Measurements from ENCODE around the gene FBXL7.

Gene FBXL7

DNA sequence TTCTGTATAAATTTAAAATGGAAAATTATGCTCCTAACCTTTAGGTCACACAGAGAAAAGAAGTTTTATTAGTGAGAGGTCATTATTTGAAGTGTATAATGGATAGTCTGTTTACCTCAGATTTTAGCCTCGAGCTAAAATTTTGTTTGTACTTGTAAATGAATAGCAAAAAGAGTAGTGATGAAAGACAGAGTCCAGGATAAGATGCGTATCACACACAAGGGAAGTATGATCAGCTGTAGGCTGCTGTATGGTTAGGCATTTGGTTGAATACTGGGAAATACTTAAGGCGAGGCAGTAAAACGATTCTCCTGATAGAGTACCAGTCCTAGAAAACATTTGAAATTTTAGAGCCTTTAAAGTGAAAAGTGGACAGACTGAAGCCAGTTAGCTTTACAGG lies 92.7 kb downstream of the FBXL7 start:
- no peaks in the 10 kb centered on the region for H3K36me3 ChIP-seq (replicated peaks)
- no peak overlapping the region for H3K4me3 ChIP-seq (ENCODE audit: low read depth, low read length)
- no peak for TF ChIP-seq CTCF (IDR thresholded peaks at IDR 0.05; ENCODE audit: low read depth, low read length, missing control alignments)
- no peaks in the 10 kb centered on the region for H3K27me3 ChIP-seq (replicated peaks)
- DNase-seq: no peak
- no peak overlapping the region for H3K27ac ChIP-seq
- in situ Hi-C loops (cut with HindIII; ENCODE audit: low pct_ligation_motif_present, low sequenced_read_pairs): no loop called here

DNA sequence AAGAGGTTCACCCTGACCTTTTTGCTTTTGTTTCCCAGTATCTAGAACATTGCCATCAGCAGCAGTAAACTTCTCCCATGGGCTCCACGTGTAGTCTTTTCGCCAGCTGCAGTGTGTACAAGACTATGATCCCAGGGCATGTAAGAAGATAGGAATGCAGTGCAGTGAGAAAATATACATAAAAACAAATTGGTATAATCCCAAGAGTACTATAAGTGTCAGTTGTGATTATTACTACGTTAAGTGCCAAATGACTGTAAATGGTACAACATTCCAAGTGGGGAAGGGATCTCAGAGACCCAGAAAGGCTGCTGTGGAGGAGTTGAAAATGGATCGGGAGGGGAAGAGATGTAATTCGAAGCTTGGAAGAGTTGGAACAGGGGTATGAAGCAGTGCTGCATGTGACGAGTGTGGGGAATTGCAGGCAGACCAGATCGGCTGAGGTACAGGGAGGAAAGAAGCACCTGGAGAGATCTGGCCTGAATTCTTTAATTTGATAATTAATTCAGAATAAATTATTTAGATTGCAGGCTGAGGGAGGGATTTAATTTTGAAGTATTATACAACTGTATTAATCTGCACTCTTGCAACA lies 95.1 kb downstream of the FBXL7 start:
- no peak for TF ChIP-seq CTCF (IDR thresholded peaks at IDR 0.05; ENCODE audit: low read depth, low read length, missing control alignments)
- in situ Hi-C loops (cut with HindIII; ENCODE audit: low pct_ligation_motif_present, low sequenced_read_pairs): no loop called here
- H3K27me3 ChIP-seq (replicated peaks): no peaks in the 10 kb centered on the region
- DNase-seq: no peak
- no peaks in the 10 kb centered on the region for H3K36me3 ChIP-seq (replicated peaks)
- H3K4me3 ChIP-seq (ENCODE audit: low read depth, low read length): no peak overlapping the region
- H3K27ac ChIP-seq: no peak overlapping the region

GRCh38 chr5:15595929-15596328 lies 95.9 kb downstream of the FBXL7 start:
- Histone ChIP-seq H3K27me3 (replicated peaks) (no peaks in the 10 kb centered on the region), H3K4me3 (ENCODE audit: low read depth, low read length) (no peak overlapping the region), H3K36me3 (replicated peaks) (no peaks in the 10 kb centered on the region), H3K27ac (no peak overlapping the region)
- no peak for DNase-seq
- no peak for TF ChIP-seq CTCF (IDR thresholded peaks at IDR 0.05; ENCODE audit: low read depth, low read length, missing control alignments)
- in situ Hi-C loops (cut with HindIII; ENCODE audit: low pct_ligation_motif_present, low sequenced_read_pairs): no loop called here

GRCh38 chr5:15596936-15597335 lies 97.0 kb downstream of the FBXL7 start:
- in situ Hi-C loops (cut with HindIII; ENCODE audit: low pct_ligation_motif_present, low sequenced_read_pairs): no loop called here
- no peak for DNase-seq
- no peak for TF ChIP-seq CTCF (IDR thresholded peaks at IDR 0.05; ENCODE audit: low read depth, low read length, missing control alignments)
- H3K4me3 ChIP-seq (ENCODE audit: low read depth, low read length): no peak overlapping the region
- H3K27me3 ChIP-seq (replicated peaks): no peaks in the 10 kb centered on the region
- H3K36me3 ChIP-seq (replicated peaks): no peaks in the 10 kb centered on the region
- H3K27ac ChIP-seq: no peak overlapping the region

DNA sequence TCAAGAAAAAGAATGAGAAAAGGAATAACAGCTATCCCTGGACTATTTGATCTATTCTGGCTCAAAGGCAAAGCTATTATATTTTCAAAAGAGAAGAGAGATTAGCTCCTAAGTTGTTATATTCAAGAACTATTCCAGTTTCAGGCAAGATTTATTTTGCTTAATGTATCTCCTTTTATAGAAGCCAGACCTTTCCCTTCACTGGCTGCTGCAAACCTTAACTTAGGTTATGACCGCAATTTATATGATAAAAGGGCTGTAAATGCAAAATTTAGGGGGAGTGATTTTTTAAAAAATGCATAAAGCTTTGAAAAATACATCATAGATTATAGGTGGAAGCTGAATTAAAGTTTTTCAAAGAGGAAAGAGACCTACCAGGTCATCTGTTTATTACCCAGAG lies 97.8 kb downstream of the FBXL7 start:
- in situ Hi-C loops (cut with HindIII; ENCODE audit: low pct_ligation_motif_present, low sequenced_read_pairs): no loop called here
- no peaks in the 10 kb centered on the region for H3K27me3 ChIP-seq (replicated peaks)
- no peaks in the 10 kb centered on the region for H3K36me3 ChIP-seq (replicated peaks)
- no peak overlapping the region for H3K27ac ChIP-seq
- TF ChIP-seq CTCF (IDR thresholded peaks at IDR 0.05; ENCODE audit: low read depth, low read length, missing control alignments): no peak
- no peak overlapping the region for H3K4me3 ChIP-seq (ENCODE audit: low read depth, low read length)
- DNase-seq: no peak

- Histone ChIP-seq H3K27me3 (replicated peaks) (no peaks in the 10 kb centered on the region), H3K27ac (no peak overlapping the region), H3K36me3 (replicated peaks) (no peaks in the 10 kb centered on the region), H3K4me3 (ENCODE audit: low read depth, low read length) (no peak overlapping the region)
- peak; percentile 71 for TF ChIP-seq CTCF (IDR thresholded peaks at IDR 0.05; ENCODE audit: low read depth, low read length, missing control alignments)
- DNase-seq: no peak
- in situ Hi-C loops (cut with HindIII; ENCODE audit: low pct_ligation_motif_present, low sequenced_read_pairs): no loop called here
Observed at GRCh38 chr5:15598294-15598902, 98.4 kb downstream of the FBXL7 start.

All from brain microvascular endothelial cell (primary cell).